ENCODE data around the gene GLIS1. TPM values are rescaled to one million over a fixed set of nuclear protein-coding genes. Genes with fewer than 3 reads are reported as not detected.

GLIS1 gene
- total RNA-seq, 1 experiment from 2014 or later = 0.28 TPM

DNA sequence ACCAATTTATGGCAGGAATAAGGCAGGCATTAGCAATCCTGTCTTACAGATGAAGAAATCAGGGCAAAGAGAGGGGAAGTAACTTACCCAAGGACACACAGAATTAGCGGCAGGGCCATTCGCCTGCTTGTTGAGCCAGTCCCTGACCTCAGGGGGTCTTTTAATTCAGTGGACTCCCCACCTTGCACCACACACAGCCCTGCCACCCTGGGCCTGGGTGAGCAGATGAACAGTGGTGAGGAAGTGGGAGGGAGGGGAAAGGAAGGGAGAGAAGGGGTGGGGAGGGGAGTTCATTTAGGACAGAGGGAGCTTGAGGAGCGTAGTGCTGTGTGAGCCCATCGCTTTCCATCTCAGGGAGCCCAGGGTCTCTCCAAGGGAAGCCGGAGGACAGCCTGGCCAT lies 34.7 kb downstream of the GLIS1 start:
- no peak overlapping the region for H2AK5ac ChIP-seq (ENCODE audit: insufficient read length, low read length)
- Mint-ChIP-seq H3K9me3 (peaks cover 0 to 4% of the 10 kb centered on the region in 2 experiments; a peak in 1 of 5 replicates), H3K4me3 (no peak overlapping the region), H3K27ac (peak overlapping the region in 2 of 3 experiments; percentile 36 to 92; a peak in 3 of 7 replicates), H3K4me1 (peaks cover 41 to 56% of the 10 kb centered on the region in 2 experiments), H3K36me3 (ENCODE audit: insufficient read depth in 1 of 3, low read depth in 3 of 3) (peaks cover 0 to 2% (median 0%) of the 10 kb centered on the region in 3 experiments; a peak in 2 of 7 replicates), H3K27me3 (ENCODE audit: low read depth) (peaks cover 3% of the 10 kb centered on the region)
- TF ChIP-seq, protein P1, sequence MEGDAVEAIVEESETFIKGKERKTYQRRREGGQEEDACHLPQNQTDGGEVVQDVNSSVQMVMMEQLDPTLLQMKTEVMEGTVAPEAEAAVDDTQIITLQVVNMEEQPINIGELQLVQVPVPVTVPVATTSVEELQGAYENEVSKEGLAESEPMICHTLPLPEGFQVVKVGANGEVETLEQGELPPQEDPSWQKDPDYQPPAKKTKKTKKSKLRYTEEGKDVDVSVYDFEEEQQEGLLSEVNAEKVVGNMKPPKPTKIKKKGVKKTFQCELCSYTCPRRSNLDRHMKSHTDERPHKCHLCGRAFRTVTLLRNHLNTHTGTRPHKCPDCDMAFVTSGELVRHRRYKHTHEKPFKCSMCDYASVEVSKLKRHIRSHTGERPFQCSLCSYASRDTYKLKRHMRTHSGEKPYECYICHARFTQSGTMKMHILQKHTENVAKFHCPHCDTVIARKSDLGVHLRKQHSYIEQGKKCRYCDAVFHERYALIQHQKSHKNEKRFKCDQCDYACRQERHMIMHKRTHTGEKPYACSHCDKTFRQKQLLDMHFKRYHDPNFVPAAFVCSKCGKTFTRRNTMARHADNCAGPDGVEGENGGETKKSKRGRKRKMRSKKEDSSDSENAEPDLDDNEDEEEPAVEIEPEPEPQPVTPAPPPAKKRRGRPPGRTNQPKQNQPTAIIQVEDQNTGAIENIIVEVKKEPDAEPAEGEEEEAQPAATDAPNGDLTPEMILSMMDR (conservative IDR thresholded peaks at IDR 0.05) = no peak
- H3T11ph ChIP-seq (ENCODE audit: low read length) = no peak overlapping the region
- no peak overlapping the region for H3K23ac ChIP-seq (ENCODE audit: insufficient read length, low read depth, low read length)
- no peak overlapping the region for H2BK12ac ChIP-seq (ENCODE audit: insufficient read length, low read depth, low read length)
- no peak overlapping the region for H2AFZ ChIP-seq (ENCODE audit: low read length)
- H4K91ac ChIP-seq (ENCODE audit: insufficient read length, low read depth, low read length) = no peak overlapping the region
- H3K79me1 ChIP-seq (ENCODE audit: insufficient read depth, low read depth, low read length, poor library complexity, severe bottlenecking) = no peaks in the 10 kb centered on the region
- H3K4me1 ChIP-seq (ENCODE audit: insufficient read depth, low read length) = peaks cover 6% of the 10 kb centered on the region; the same call in 1 of the 2 replicates
- H3K27me3 ChIP-seq (ENCODE audit: insufficient read depth, low read length) = no peaks in the 10 kb centered on the region
- H3K56ac ChIP-seq (ENCODE audit: insufficient read length, low read depth, low read length) = no peak overlapping the region
- H3K9me3 ChIP-seq (ENCODE audit: control insufficient read depth, low read depth, low read length) = no peaks in the 10 kb centered on the region
- H2BK5ac ChIP-seq (ENCODE audit: insufficient read length, low read length) = no peak overlapping the region
- no peaks in the 10 kb centered on the region for H4K20me1 ChIP-seq (ENCODE audit: control insufficient read depth, insufficient read depth, insufficient read length)
- H2BK20ac ChIP-seq (ENCODE audit: low read depth, low read length, poor library complexity, severe bottlenecking) = no peak overlapping the region
- no peak overlapping the region for H3K4ac ChIP-seq (ENCODE audit: low read depth, low read length)
- H3K18ac ChIP-seq (ENCODE audit: insufficient read length, low read depth, low read length) = no peak overlapping the region
- DNase-seq = no peak
- no peak overlapping the region for H3K27ac ChIP-seq (ENCODE audit: insufficient read length, low read depth, low read length)
- H3K9ac ChIP-seq (ENCODE audit: extremely low read depth, insufficient read length, low read length) = no peak overlapping the region
- H4K5ac ChIP-seq (ENCODE audit: insufficient read length, low read depth, low read length) = no peak overlapping the region
- no peak overlapping the region for H3K4me2 ChIP-seq (ENCODE audit: insufficient read depth, insufficient read length, low read length)
- no peak overlapping the region for H3K14ac ChIP-seq (ENCODE audit: insufficient read depth, low read length)
- H2BK15ac ChIP-seq (ENCODE audit: low read depth, low read length) = no peak overlapping the region
- no peak overlapping the region for H2BK120ac ChIP-seq (ENCODE audit: low read depth, low read length, poor library complexity, severe bottlenecking)
- no peak overlapping the region for H4K8ac ChIP-seq (replicated peaks; ENCODE audit: insufficient read length, low read depth, low read length)
- no CpG with 5 or more reads among the region's 5 CpGs for WGBS (ENCODE audit: extremely low coverage, insufficient read length, low lambda C conversion rate)
- H3K23me2 ChIP-seq (ENCODE audit: insufficient read length, low read depth, low read length, poor library complexity, severe bottlenecking) = no peaks in the 10 kb centered on the region
- H3K79me2 ChIP-seq (ENCODE audit: insufficient read depth, low read length) = no peaks in the 10 kb centered on the region
